ENCODE data around the gene KPNA2. TPM values are rescaled to one million over a fixed set of nuclear protein-coding genes. Genes with fewer than 3 reads are reported as not detected.
"Not testable (repeated sequence)": the region's sequence is repeated elsewhere in the genome, so short reads cannot be mapped to it uniquely, and the experiment has no call there.

The KPNA2 gene
- total RNA-seq, 1 experiment from 2014 or later, result 475 TPM

- peak; percentile 97 for DNase-seq (ENCODE audit: low read depth)
These were observed 15.7 kb upstream of the KPNA2 start for GRCh38 chr17:68019675-68020408.

- no peak for DNase-seq (ENCODE audit: low read depth)
These were observed 15.2 kb upstream of the KPNA2 start for GRCh38 chr17:68020409-68020756.

GRCh38 chr17:68020791-68021190, 14.7 kb upstream of the KPNA2 start:
- DNase-seq (ENCODE audit: low read depth), result not testable (repeated sequence)

GRCh38 chr17:68021963-68022362, 13.6 kb upstream of the KPNA2 start:
- DNase-seq (ENCODE audit: low read depth), result no peak

- DNase-seq (ENCODE audit: low read depth), result not testable (repeated sequence)
These were observed 13.0 kb upstream of the KPNA2 start for GRCh38 chr17:68022547-68022946.

- no peak for DNase-seq (ENCODE audit: low read depth)
These were observed 5.9 kb upstream of the KPNA2 start for GRCh38 chr17:68029512-68030215.

- DNase-seq (ENCODE audit: low read depth), result no peak
These were observed 1.7 kb upstream of the KPNA2 start for GRCh38 chr17:68033636-68034451.

- no peak for DNase-seq (ENCODE audit: low read depth)
These were observed 1.1 kb upstream of the KPNA2 start for GRCh38 chr17:68034452-68034776.

- peak; percentile 98 for DNase-seq (ENCODE audit: low read depth)
These were observed 408 bp upstream of the KPNA2 start for GRCh38 chr17:68035131-68035522.

- DNase-seq (ENCODE audit: low read depth), result no peak
These were observed 991 bp downstream of the KPNA2 start for GRCh38 chr17:68036304-68037147.

- no peak for DNase-seq (ENCODE audit: low read depth)
These were observed 11.8 kb downstream of the KPNA2 start for GRCh38 chr17:68047153-68047846.

GRCh38 chr17:68047890-68048542, 12.5 kb downstream of the KPNA2 start:
- DNase-seq (ENCODE audit: low read depth), result not testable (repeated sequence)

- DNase-seq (ENCODE audit: low read depth), result peak; percentile 41
These were observed 13.5 kb downstream of the KPNA2 start for GRCh38 chr17:68048996-68049395.

GRCh38 chr17:68049812-68050437, 14.4 kb downstream of the KPNA2 start:
- DNase-seq (ENCODE audit: low read depth), result not testable (repeated sequence)

GRCh38 chr17:68051321-68052312, 16.1 kb downstream of the KPNA2 start:
- DNase-seq (ENCODE audit: low read depth), result not testable (repeated sequence)

- no peak for DNase-seq (ENCODE audit: low read depth)
These were observed 17.3 kb downstream of the KPNA2 start for GRCh38 chr17:68052810-68053209.

GRCh38 chr17:68053231-68054013, 17.9 kb downstream of the KPNA2 start:
- peak; percentile 18 for DNase-seq (ENCODE audit: low read depth)

- DNase-seq (ENCODE audit: low read depth), result peak; percentile 66
These were observed 18.9 kb downstream of the KPNA2 start for GRCh38 chr17:68054296-68054900.
